WTC11 (cell line): ENCODE results near the gene MLYCD. TPM values are rescaled to one million over a fixed set of nuclear protein-coding genes. Genes with fewer than 3 reads are reported as not detected.

Source experiments
- ATAC-seq: fragments of 200-7000 bp; cut with Tn5 transposase; 2 replicates; pipeline ENCODE4 v1.10.0; 2021; ENCODE audit warnings: mild to moderate bottlenecking, moderate library complexity
- CTCF ChIA-PET: fragments of 300-600 bp; sonication (Branson Sonifier 250); formaldehyde crosslinking; loops from one replicate; lab custom pipeline; 2021; ENCODE audit warnings: antibody characterized with exemption; lab: Charles Lee
- POLR2A ChIA-PET: fragments of 350-600 bp; sonication (Branson Sonifier 250); formaldehyde crosslinking; loops from one replicate; lab custom pipeline; 2021; ENCODE audit warnings: antibody characterized with exemption; lab: Charles Lee
- DNase-seq: peaks from one replicate; pipeline ENCODE4 v3.0.0; 2021; ENCODE audit warnings: low spot score
- H3K27ac Mint-ChIP-seq: 2 replicates; pipeline ENCODE4 v1.8.0; 2021; ENCODE audit warnings: mixed read lengths
- H3K27me3 Mint-ChIP-seq: 2 replicates; pipeline ENCODE4 v1.8.0; 2021; ENCODE audit warnings: low read depth, mild to moderate bottlenecking, moderate library complexity, mixed read lengths
- H3K36me3 Mint-ChIP-seq: 2 replicates; pipeline ENCODE4 v1.8.0; 2021; ENCODE audit warnings: mixed read lengths
- H3K4me1 Mint-ChIP-seq: 2 replicates; pipeline ENCODE4 v1.8.0; 2022; ENCODE audit warnings: mixed read lengths
- H3K4me3 Mint-ChIP-seq: 2 replicates; pipeline ENCODE4 v1.8.0; 2021; ENCODE audit warnings: mild to moderate bottlenecking, moderate library complexity, mixed read lengths
- H3K9me3 Mint-ChIP-seq: 2 replicates; pipeline ENCODE4 v1.8.0; 2021; ENCODE audit warnings: mixed read lengths
- ATF6 ChIP-seq: sonication (generic); formaldehyde crosslinking; IDR thresholded peaks from 2 replicates; pipeline ENCODE4 v1.8.1; 2023; ENCODE audit warnings: mild to moderate bottlenecking, missing genetic modification reagents
- CREM ChIP-seq: sonication (generic); formaldehyde crosslinking; IDR thresholded peaks from 2 replicates; pipeline ENCODE4 v1.8.1; 2022; ENCODE audit warnings: mild to moderate bottlenecking, missing genetic modification reagents, moderate library complexity
- E2F1 ChIP-seq: sonication (generic); formaldehyde crosslinking; IDR thresholded peaks from 2 replicates; pipeline ENCODE4 v1.8.0; 2022; ENCODE audit warnings: mild to moderate bottlenecking, missing genetic modification reagents
- E2F4 ChIP-seq: sonication (generic); formaldehyde crosslinking; IDR thresholded peaks from 2 replicates; pipeline ENCODE4 v1.8.1; 2022; ENCODE audit warnings: low read depth, mild to moderate bottlenecking, moderate library complexity, missing genetic modification reagents, borderline replicate concordance
- FOXP4 ChIP-seq: sonication (generic); formaldehyde crosslinking; IDR thresholded peaks from 2 replicates; pipeline ENCODE4 v1.8.0; 2022; ENCODE audit warnings: mild to moderate bottlenecking, missing genetic modification reagents
- GRHL2 ChIP-seq: fragments of 250-450 bp; sonication (Bioruptor Pico); IDR thresholded peaks from 2 replicates; pipeline ENCODE4 v1.8.0; 2022; ENCODE audit warnings: mild to moderate bottlenecking, moderate library complexity; ENCODE audit not compliant: insufficient replicate concordance, severe bottlenecking
- JAZF1 ChIP-seq: fragments of 250-450 bp; sonication (Bioruptor Pico); IDR thresholded peaks from 2 replicates; pipeline ENCODE4 v1.9.0; 2021; ENCODE audit warnings: moderate library complexity, mild to moderate bottlenecking, inconsistent platforms
- JUN ChIP-seq: sonication (generic); formaldehyde crosslinking; IDR thresholded peaks from 2 replicates; pipeline ENCODE4 v1.8.0; 2023; ENCODE audit warnings: mild to moderate bottlenecking, missing genetic modification reagents
- KAT7 ChIP-seq: sonication (generic); formaldehyde crosslinking; IDR thresholded peaks from 2 replicates; pipeline ENCODE4 v1.8.1; 2023; ENCODE audit warnings: missing genetic modification reagents, mild to moderate bottlenecking, borderline replicate concordance
- NFYB ChIP-seq: sonication (generic); formaldehyde crosslinking; conservative IDR thresholded peaks from 2 replicates; pipeline ENCODE4 v1.8.0; 2022; ENCODE audit warnings: low read depth, missing genetic modification reagents
- NR2C2 ChIP-seq: sonication (generic); formaldehyde crosslinking; IDR thresholded peaks from 2 replicates; pipeline ENCODE4 v1.8.0; 2022; ENCODE audit warnings: mild to moderate bottlenecking, missing genetic modification reagents
- OVOL2 ChIP-seq: fragments of 250-450 bp; sonication (Bioruptor Pico); IDR thresholded peaks from 2 replicates; pipeline ENCODE4 v1.9.0; 2021; ENCODE audit warnings: mild to moderate bottlenecking, borderline replicate concordance
- PREB ChIP-seq: sonication (generic); formaldehyde crosslinking; IDR thresholded peaks from 2 replicates; pipeline ENCODE4 v1.8.1; 2022; ENCODE audit warnings: mild to moderate bottlenecking, missing genetic modification reagents, moderate library complexity, borderline replicate concordance
- RELA ChIP-seq: sonication (generic); formaldehyde crosslinking; IDR thresholded peaks from 2 replicates; pipeline ENCODE4 v1.8.1; 2022; ENCODE audit warnings: missing genetic modification reagents, mild to moderate bottlenecking, borderline replicate concordance
- SMAD4 ChIP-seq: sonication (generic); formaldehyde crosslinking; IDR thresholded peaks from 2 replicates; pipeline ENCODE4 v1.8.0; 2022; ENCODE audit warnings: mild to moderate bottlenecking, missing genetic modification reagents
- TCF7 ChIP-seq: sonication (generic); formaldehyde crosslinking; IDR thresholded peaks from 2 replicates; pipeline ENCODE4 v1.8.0; 2022; ENCODE audit warnings: mild to moderate bottlenecking, low read depth, missing genetic modification reagents, moderate library complexity
- USF2 ChIP-seq: sonication (generic); formaldehyde crosslinking; IDR thresholded peaks from 2 replicates; pipeline ENCODE4 v1.8.1; 2023; ENCODE audit warnings: mild to moderate bottlenecking, missing genetic modification reagents, moderate library complexity
- ZBTB21 ChIP-seq: sonication (generic); formaldehyde crosslinking; IDR thresholded peaks from 2 replicates; pipeline ENCODE4 v1.8.1; 2023; ENCODE audit warnings: mild to moderate bottlenecking, missing genetic modification reagents, borderline replicate concordance
- ZNF232 ChIP-seq: sonication (generic); formaldehyde crosslinking; IDR thresholded peaks from 2 replicates; pipeline ENCODE4 v1.8.0; 2022; ENCODE audit warnings: mild to moderate bottlenecking, missing genetic modification reagents
- ZNF263 ChIP-seq: sonication (generic); formaldehyde crosslinking; IDR thresholded peaks from 2 replicates; pipeline ENCODE4 v1.8.1; 2022; ENCODE audit warnings: low read depth, mild to moderate bottlenecking, moderate library complexity, missing genetic modification reagents
- ZNF423 ChIP-seq: fragments of 250-450 bp; sonication (Bioruptor Pico); IDR thresholded peaks from 2 replicates; pipeline ENCODE4 v2.1.2; 2022; ENCODE audit warnings: mild to moderate bottlenecking, moderate library complexity
- ZSCAN18 ChIP-seq: fragments of 250-450 bp; sonication (Bioruptor Pico); IDR thresholded peaks from 2 replicates; pipeline ENCODE4 v2.1.2; 2022; ENCODE audit warnings: mild to moderate bottlenecking, moderate library complexity
- total RNA-seq: library from RNA; stranded (reverse); gene quantifications from 3 replicates; pipeline ENCODE4 v1.2.3, GENCODE V29; 2021

Gene MLYCD
- total RNA-seq, 1 experiment from 2014 or later: 6.3 TPM

- no peaks in the 10 kb centered on the region for H3K27me3 Mint-ChIP-seq
- H3K36me3 Mint-ChIP-seq: no peaks in the 10 kb centered on the region
- ChIA-PET POLR2A (interaction anchor here (0.6 kb wide), 1 partner anchor 84 kb away, joined by 3 read pairs; no protein-coding TSS in a partner anchor), CTCF (interaction anchor here (0.5 to 2.2 kb wide), 31 partner anchors 10 to 1074 kb away, joined by 3 to 28 read pairs (median 4); partner anchors contain the start of genes KIAA0513, SLC38A8 and TAF1C)
- DNase-seq (no peak), ATAC-seq (peak; percentile 29)
- peak overlapping the region; percentile 53 for H3K4me3 Mint-ChIP-seq
- peaks cover 8% of the 10 kb centered on the region for H3K4me1 Mint-ChIP-seq
- H3K9me3 Mint-ChIP-seq: peaks cover 5% of the 10 kb centered on the region; the same call in 1 of the 2 replicates
- H3K27ac Mint-ChIP-seq: no peak overlapping the region
- TF ChIP-seq ZSCAN18 (CRISPR knock-in tag): no peak
- TF ChIP-seq FOXP4 (CRISPR knock-in tag): no peak
- no peak for TF ChIP-seq OVOL2 (CRISPR knock-in tag)
- no peak for TF ChIP-seq PREB
- no peak for TF ChIP-seq E2F4 (CRISPR knock-in tag)
- TF ChIP-seq ATF6 (CRISPR knock-in tag): no peak
- TF ChIP-seq ZNF263 (CRISPR knock-in tag): no peak
- TF ChIP-seq JAZF1 (CRISPR knock-in tag): no peak
- no peak for TF ChIP-seq ZBTB21 (CRISPR knock-in tag)
- TF ChIP-seq RELA (CRISPR knock-in tag): no peak
- TF ChIP-seq NR2C2: no peak
These were observed 55.1 kb downstream of the MLYCD start for GRCh38 chr16:83953796-83954576.

GRCh38 chr16:83954577-83955016 is 55.7 kb downstream of the MLYCD start:
- H3K27me3 Mint-ChIP-seq: no peaks in the 10 kb centered on the region
- H3K4me3 Mint-ChIP-seq: no peak overlapping the region; the same call in 1 of the 2 replicates
- no peaks in the 10 kb centered on the region for H3K36me3 Mint-ChIP-seq
- peaks cover 5% of the 10 kb centered on the region; the same call in 1 of the 2 replicates for H3K9me3 Mint-ChIP-seq
- DNase-seq: no peak
- H3K27ac Mint-ChIP-seq: no peak overlapping the region
- peak; percentile 29 for ATAC-seq
- ChIA-PET CTCF (interaction anchor here (0.5 to 2.2 kb wide), 20 partner anchors 10 to 1073 kb away, joined by 3 to 28 read pairs (median 5); partner anchors contain the start of genes KIAA0513, SLC38A8 and TAF1C), POLR2A (no interaction called here)
- peaks cover 8% of the 10 kb centered on the region for H3K4me1 Mint-ChIP-seq
- TF ChIP-seq GRHL2 (CRISPR knock-in tag): no peak
- TF ChIP-seq NFYB: no peak
- TF ChIP-seq KAT7 (CRISPR knock-in tag): no peak
- TF ChIP-seq ZNF232 (CRISPR knock-in tag): no peak
- TF ChIP-seq SMAD4 (CRISPR knock-in tag): no peak
- TF ChIP-seq E2F1 (CRISPR knock-in tag): no peak
- TF ChIP-seq E2F4 (CRISPR knock-in tag): no peak
- TF ChIP-seq USF2 (CRISPR knock-in tag): no peak
- no peak for TF ChIP-seq TCF7 (CRISPR knock-in tag)
- no peak for TF ChIP-seq CREM (CRISPR knock-in tag)
- TF ChIP-seq ZNF423 (CRISPR knock-in tag): no peak
- TF ChIP-seq JUN (CRISPR knock-in tag): no peak
